SH-SY5Y (cell line): ENCODE measurements around the gene ALCAM.

Experiments used
- GATA2 ChIP-seq: IDR thresholded peaks from 2 replicates; pipeline ENCODE4 v1.6.1; 2011; ENCODE audit warnings: mild to moderate bottlenecking, low read depth, low read length
- GATA3 ChIP-seq: IDR thresholded peaks from 2 replicates; pipeline ENCODE4 v1.6.1; 2011; ENCODE audit warnings: low read depth, mild to moderate bottlenecking, low read length, moderate library complexity

DNA sequence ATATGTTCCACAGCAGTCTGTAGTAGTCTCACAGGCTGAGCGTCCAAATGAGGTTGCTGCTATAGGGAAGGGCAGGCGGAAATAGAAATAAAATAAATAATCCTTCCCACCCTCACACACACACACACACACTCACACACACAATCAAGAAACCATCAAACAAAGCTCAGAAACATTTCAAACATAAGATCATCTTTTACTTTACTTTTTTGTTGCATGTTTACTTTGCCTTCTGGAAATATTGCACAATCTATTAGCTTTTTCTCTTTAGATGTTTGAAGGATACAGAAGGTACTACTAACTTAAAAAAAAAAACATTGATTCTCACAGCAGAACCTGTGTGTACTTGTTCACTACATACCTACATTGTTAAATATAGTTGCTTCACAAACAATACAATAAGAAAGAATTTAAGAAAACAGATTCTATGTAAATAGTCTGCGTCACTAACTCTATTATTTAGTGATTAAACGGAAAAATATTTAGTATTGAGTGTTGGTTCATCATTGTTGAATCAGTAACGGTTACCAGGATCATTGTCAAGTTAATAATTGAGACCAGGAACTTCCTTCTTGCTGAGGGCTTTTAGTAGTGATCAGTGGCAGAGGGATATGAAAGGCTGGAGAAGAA is 20.5 kb downstream of the ALCAM start:
- TF ChIP-seq GATA3: no peak
- TF ChIP-seq GATA2: no peak
